Measurements from ENCODE around the gene LNPEP. TPM values are rescaled to one million over a fixed set of nuclear protein-coding genes. Genes with fewer than 3 reads are reported as not detected.

The LNPEP gene
- total and polyA plus RNA-seq, 10 of the 15 experiments (the other 5 are each of a cell fraction or from before 2014, with no cell fraction given) = 5.6 to 54.9 (median 25.0) TPM

DNA sequence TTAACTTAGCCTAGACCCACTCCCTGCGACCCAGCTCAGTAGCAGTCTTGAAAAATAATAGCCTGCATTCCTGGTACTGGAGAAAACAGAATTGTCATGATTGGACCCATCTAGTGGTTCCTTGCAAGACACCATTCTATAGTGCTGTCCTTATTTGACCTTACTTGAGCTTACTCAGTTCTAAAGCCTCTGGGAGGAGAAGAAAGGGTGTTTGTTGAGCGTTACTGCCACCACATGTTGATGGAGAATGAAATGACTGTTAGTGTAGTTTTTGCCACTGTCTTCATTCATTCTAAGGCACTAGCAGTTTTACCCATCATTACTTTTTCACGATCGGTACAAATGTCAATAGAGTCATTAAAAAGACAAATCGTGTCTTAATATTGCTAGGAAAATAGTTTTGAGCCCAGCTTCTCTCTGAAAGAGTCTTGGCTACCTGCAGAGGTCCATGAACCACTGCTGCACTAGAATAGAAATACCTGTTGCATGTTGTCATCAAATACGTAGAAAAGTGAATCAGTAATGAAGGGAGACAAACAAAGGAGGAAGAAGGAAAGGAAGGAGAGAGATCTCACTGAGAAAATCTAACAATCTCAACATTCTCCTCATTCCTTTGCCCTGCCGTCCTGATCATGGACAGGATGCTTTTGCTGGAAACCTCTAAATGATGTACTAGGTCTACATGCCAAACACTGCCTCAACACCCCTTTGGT lies 110.5 kb downstream of the LNPEP start:
- intact Hi-C loops (cut with micrococcal nuclease; ENCODE audit: unreplicated experiment) = no loop called here
- no TSS peak for BruUV-seq (replicated peaks)
- WGBS (ENCODE audit: insufficient coverage, insufficient replicate concordance, low lambda C conversion rate, missing lambda C conversion rate) = 59% methylated on average over 7 of the region's 7 CpGs
- ChIA-PET RAD21 (ENCODE audit: unreplicated experiment) (interaction anchor here (0.6 to 1.7 kb wide), 5 partner anchors 93 to 177 kb away, joined by 3 to 15 read pairs (median 4); partner anchors contain the start of gene LIX1), CTCF (interaction anchor here (0.7 to 13.3 kb wide), 10 partner anchors 14 to 1952 kb away, joined by 3 to 88 read pairs (median 4); partner anchors contain the start of gene LIX1), POLR2A (interaction anchor here (0.6 kb wide), 1 partner anchor 133 kb away, joined by 6 read pairs; no protein-coding TSS in a partner anchor), SMC1A (ENCODE audit: uncharacterized antibody, unreplicated experiment) (interaction anchor here (0.6 to 6.7 kb wide), 8 partner anchors 20 to 426 kb away, joined by 3 to 49 read pairs (median 4); partner anchors contain the start of gene LIX1)
- no peaks in the 10 kb centered on the region for H3K79me2 ChIP-seq (ENCODE audit: control insufficient read depth, insufficient read depth, low read length)
- DNase-seq (ENCODE audit: low read depth, low spot score) (no peak), FAIRE-seq (peak; percentile 68), ATAC-seq (peak; percentile 58)
- H4K20me1 ChIP-seq (ENCODE audit: control insufficient read depth, insufficient read depth) = no peaks in the 10 kb centered on the region
- no peaks in the 10 kb centered on the region for H3K36me3 ChIP-seq (ENCODE audit: control insufficient read depth in 2 of 2, insufficient read depth in 2 of 2, low read length in 1 of 2)
- no peak overlapping the region for H2AFZ ChIP-seq (ENCODE audit: control insufficient read depth, low read depth, low read length)
- H3K9ac ChIP-seq (ENCODE audit: control insufficient read depth, insufficient read depth, low read length) = no peak overlapping the region
- no peak overlapping the region for H3K27ac ChIP-seq (ENCODE audit: control insufficient read depth, insufficient read depth)
- no peaks in the 10 kb centered on the region; a peak in 1 of 4 replicates for H3K27me3 ChIP-seq (replicated peaks in 1 of 2; ENCODE audit: control insufficient read depth in 2 of 2, insufficient read depth in 2 of 2, low read length in 1 of 2)
- H3K9me3 ChIP-seq (replicated peaks; ENCODE audit: control insufficient read depth, insufficient read depth, low read length) = no peaks in the 10 kb centered on the region
- H3K4me3 ChIP-seq = no peak overlapping the region
- no peak overlapping the region for H3K4me2 ChIP-seq (ENCODE audit: control insufficient read depth, insufficient read depth)
- no peaks in the 10 kb centered on the region for H3K4me1 ChIP-seq (ENCODE audit: control insufficient read depth, insufficient read depth, low read length)
- in situ Hi-C loops (cut with MboI) = loop anchor here (5.0 kb wide), 1 partner anchor 96 kb away; the partner anchor contains the start of gene LIX1
- TF ChIP-seq POU2F2 (IDR thresholded peaks at IDR 0.05; ENCODE audit: borderline replicate concordance, low read depth, low read length) = no peak
- TF ChIP-seq CREM (IDR thresholded peaks at IDR 0.05; ENCODE audit: low read depth) = no peak
- TF ChIP-seq NR2C1 (IDR thresholded peaks at IDR 0.05) = no peak
- no peak for TF ChIP-seq ZSCAN29 (IDR thresholded peaks at IDR 0.05)
- no peak for TF ChIP-seq EP300 (IDR thresholded peaks at IDR 0.05; ENCODE audit: borderline replicate concordance in 1 of 2, control insufficient read depth in 1 of 2, low read depth in 2 of 2, low read length in 2 of 2)
- TF ChIP-seq EGR1 (IDR thresholded peaks at IDR 0.05; ENCODE audit: borderline replicate concordance in 1 of 2, low read depth in 2 of 2, low read length in 2 of 2) = no peak
- no peak for TF ChIP-seq RFX5 (IDR thresholded peaks at IDR 0.05; ENCODE audit: low read depth, low read length)
- no peak for TF ChIP-seq MYB (IDR thresholded peaks at IDR 0.05; ENCODE audit: borderline replicate concordance, low read depth, low read length)
- TF ChIP-seq RAD21 (IDR thresholded peaks at IDR 0.05; ENCODE audit: insufficient read depth, low read depth, low read length) = 0 out of 2 replicates have a peak, but pooled peaks have one; percentile 19
- TF ChIP-seq, protein P1, sequence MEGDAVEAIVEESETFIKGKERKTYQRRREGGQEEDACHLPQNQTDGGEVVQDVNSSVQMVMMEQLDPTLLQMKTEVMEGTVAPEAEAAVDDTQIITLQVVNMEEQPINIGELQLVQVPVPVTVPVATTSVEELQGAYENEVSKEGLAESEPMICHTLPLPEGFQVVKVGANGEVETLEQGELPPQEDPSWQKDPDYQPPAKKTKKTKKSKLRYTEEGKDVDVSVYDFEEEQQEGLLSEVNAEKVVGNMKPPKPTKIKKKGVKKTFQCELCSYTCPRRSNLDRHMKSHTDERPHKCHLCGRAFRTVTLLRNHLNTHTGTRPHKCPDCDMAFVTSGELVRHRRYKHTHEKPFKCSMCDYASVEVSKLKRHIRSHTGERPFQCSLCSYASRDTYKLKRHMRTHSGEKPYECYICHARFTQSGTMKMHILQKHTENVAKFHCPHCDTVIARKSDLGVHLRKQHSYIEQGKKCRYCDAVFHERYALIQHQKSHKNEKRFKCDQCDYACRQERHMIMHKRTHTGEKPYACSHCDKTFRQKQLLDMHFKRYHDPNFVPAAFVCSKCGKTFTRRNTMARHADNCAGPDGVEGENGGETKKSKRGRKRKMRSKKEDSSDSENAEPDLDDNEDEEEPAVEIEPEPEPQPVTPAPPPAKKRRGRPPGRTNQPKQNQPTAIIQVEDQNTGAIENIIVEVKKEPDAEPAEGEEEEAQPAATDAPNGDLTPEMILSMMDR (IDR thresholded peaks at IDR 0.05 in 2 of 3, conservative IDR thresholded peaks at IDR 0.05 in 1 of 3; ENCODE audit: control insufficient read depth in 2 of 3, extremely low read depth in 1 of 3, insufficient read depth in 1 of 3, low read depth in 3 of 3, low read length in 3 of 3) = peak in 1 of 3 experiments; percentile 25; a peak in 2 of 6 replicates
- no peak for TF ChIP-seq BRCA1 (IDR thresholded peaks at IDR 0.05; ENCODE audit: low read depth, low read length)
- no peak for TF ChIP-seq KLF5 (IDR thresholded peaks at IDR 0.05; ENCODE audit: partially characterized antibody)
- no peak for TF ChIP-seq JUND (IDR thresholded peaks at IDR 0.05; ENCODE audit: low read depth, low read length)
- TF ChIP-seq, protein P2, sequence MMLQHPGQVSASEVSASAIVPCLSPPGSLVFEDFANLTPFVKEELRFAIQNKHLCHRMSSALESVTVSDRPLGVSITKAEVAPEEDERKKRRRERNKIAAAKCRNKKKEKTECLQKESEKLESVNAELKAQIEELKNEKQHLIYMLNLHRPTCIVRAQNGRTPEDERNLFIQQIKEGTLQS (IDR thresholded peaks at IDR 0.05; ENCODE audit: borderline replicate concordance, extremely low read depth, low read depth, low read length) = no peak
- TF ChIP-seq, protein P3, sequence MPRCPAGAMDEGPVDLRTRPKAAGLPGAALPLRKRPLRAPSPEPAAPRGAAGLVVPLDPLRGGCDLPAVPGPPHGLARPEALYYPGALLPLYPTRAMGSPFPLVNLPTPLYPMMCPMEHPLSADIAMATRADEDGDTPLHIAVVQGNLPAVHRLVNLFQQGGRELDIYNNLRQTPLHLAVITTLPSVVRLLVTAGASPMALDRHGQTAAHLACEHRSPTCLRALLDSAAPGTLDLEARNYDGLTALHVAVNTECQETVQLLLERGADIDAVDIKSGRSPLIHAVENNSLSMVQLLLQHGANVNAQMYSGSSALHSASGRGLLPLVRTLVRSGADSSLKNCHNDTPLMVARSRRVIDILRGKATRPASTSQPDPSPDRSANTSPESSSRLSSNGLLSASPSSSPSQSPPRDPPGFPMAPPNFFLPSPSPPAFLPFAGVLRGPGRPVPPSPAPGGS (IDR thresholded peaks at IDR 0.05; ENCODE audit: borderline replicate concordance, insufficient read depth, low read depth, low read length, poor library complexity, severe bottlenecking) = no peak
- TF ChIP-seq, protein P4, sequence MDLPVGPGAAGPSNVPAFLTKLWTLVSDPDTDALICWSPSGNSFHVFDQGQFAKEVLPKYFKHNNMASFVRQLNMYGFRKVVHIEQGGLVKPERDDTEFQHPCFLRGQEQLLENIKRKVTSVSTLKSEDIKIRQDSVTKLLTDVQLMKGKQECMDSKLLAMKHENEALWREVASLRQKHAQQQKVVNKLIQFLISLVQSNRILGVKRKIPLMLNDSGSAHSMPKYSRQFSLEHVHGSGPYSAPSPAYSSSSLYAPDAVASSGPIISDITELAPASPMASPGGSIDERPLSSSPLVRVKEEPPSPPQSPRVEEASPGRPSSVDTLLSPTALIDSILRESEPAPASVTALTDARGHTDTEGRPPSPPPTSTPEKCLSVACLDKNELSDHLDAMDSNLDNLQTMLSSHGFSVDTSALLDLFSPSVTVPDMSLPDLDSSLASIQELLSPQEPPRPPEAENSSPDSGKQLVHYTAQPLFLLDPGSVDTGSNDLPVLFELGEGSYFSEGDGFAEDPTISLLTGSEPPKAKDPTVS (IDR thresholded peaks at IDR 0.05; ENCODE audit: low read depth, low read length) = no peak

Data from GM12878 (cell line).